GM12878 (cell line): ENCODE measurements around the gene HECTD4. TPM values are rescaled to one million over a fixed set of nuclear protein-coding genes. Genes with fewer than 3 reads are reported as not detected.

Experiments
- ATAC-seq: fragments of 200-7000 bp; cut with Tn5 transposase; 3 replicates; pipeline ENCODE4 v1.9.1; 2020; ENCODE audit warnings: mild to moderate bottlenecking, moderate library complexity
- BruUV-seq: library from RNA; stranded (reverse); fragments of 400-500 nt; replicated peaks from 2 replicates; lab custom pipeline; 2021; lab: Mats Ljungman, UMichigan
- CTCF ChIA-PET: fragments of 300-600 bp; sonication (Branson Sonifier 250); formaldehyde crosslinking; extraction: SDS; loops from one replicate; lab custom pipeline; 2021; ENCODE audit warnings: inconsistent platforms; lab: Yijun Ruan, JAX
- POLR2A ChIA-PET: fragments of 350-600 bp; formaldehyde crosslinking; extraction: SDS; loops from one replicate; lab custom pipeline; 2021; ENCODE audit warnings: inconsistent platforms; lab: Charles Lee
- RAD21 ChIA-PET: fragments of 300-600 bp; sonication (Branson Sonifier 250); formaldehyde crosslinking; loops from one replicate; lab custom pipeline; 2023; ENCODE audit warnings: antibody characterized with exemption; ENCODE audit not compliant: unreplicated experiment; lab: Charles Lee
- SMC1A ChIA-PET: fragments of 300-600 bp; sonication (Branson Sonifier 250); formaldehyde crosslinking; loops from one replicate; lab custom pipeline; 2023; ENCODE audit not compliant: unreplicated experiment, uncharacterized antibody; lab: Charles Lee
- DNase-seq: peaks from one replicate; pipeline ENCODE4 v3.0.0-alpha.2; 2011; ENCODE audit warnings: low read depth, low spot score
- FAIRE-seq: peaks from 3 replicates; lab custom pipeline; 2011; peaks lifted over from hg19 to GRCh38; lab: Jason Lieb, UNC
- H2AFZ ChIP-seq: 2 replicates; pipeline ENCODE4 v1.6.0; 2011; ENCODE audit warnings: low read depth, low read length, control low read depth; ENCODE audit not compliant: control insufficient read depth
- H3K27ac ChIP-seq: 2 replicates; pipeline ENCODE4 v1.5.1; 2011; ENCODE audit warnings: control low read depth; ENCODE audit not compliant: control insufficient read depth, insufficient read depth
- H3K27me3 ChIP-seq, 2 experiments: replicated peaks in 1 of 2; 2 replicates each; pipeline versions ENCODE4 v1.6.0 to v1.6.1; 2011; ENCODE audit warnings: low read length in 1 of 2; ENCODE audit not compliant: control insufficient read depth in 2 of 2, insufficient read depth in 2 of 2
- H3K36me3 ChIP-seq, 2 experiments: 2 replicates each; pipeline ENCODE4 v1.5.1; 2011; ENCODE audit warnings: low read length in 1 of 2; ENCODE audit not compliant: control insufficient read depth in 2 of 2, insufficient read depth in 2 of 2
- H3K4me1 ChIP-seq: 2 replicates; pipeline ENCODE4 v1.6.1; 2011; ENCODE audit warnings: mild to moderate bottlenecking, low read length, moderate library complexity, mixed read lengths; ENCODE audit not compliant: control insufficient read depth, insufficient read depth
- H3K4me2 ChIP-seq: 2 replicates; pipeline ENCODE4 v1.6.0; 2011; ENCODE audit warnings: control low read depth; ENCODE audit not compliant: control insufficient read depth, insufficient read depth
- H3K4me3 ChIP-seq: fragments of 200-600 bp; sonication (generic); 2 replicates; pipeline ENCODE4 v1.5.1; 2016
- H3K79me2 ChIP-seq: 2 replicates; pipeline ENCODE4 v1.6.0; 2011; ENCODE audit warnings: low read length; ENCODE audit not compliant: control insufficient read depth, insufficient read depth
- H3K9ac ChIP-seq: 2 replicates; pipeline ENCODE4 v1.8.0; 2011; ENCODE audit warnings: low read length, control low read depth, mixed read lengths; ENCODE audit not compliant: control insufficient read depth, insufficient read depth
- H3K9me3 ChIP-seq: replicated peaks from 3 replicates; pipeline ENCODE4 v1.5.1; 2011; ENCODE audit warnings: mild to moderate bottlenecking, low read length; ENCODE audit not compliant: control insufficient read depth, insufficient read depth
- H4K20me1 ChIP-seq: 2 replicates; pipeline ENCODE4 v1.6.0; 2011; ENCODE audit not compliant: control insufficient read depth, insufficient read depth
- BACH1 ChIP-seq: fragments of 450-650 bp; IDR thresholded peaks from 2 replicates; pipeline ENCODE4 v1.6.1; 2017; ENCODE audit warnings: mild to moderate bottlenecking, borderline replicate concordance
- BRCA1 ChIP-seq: IDR thresholded peaks from 2 replicates; pipeline ENCODE4 v1.6.1; 2011; ENCODE audit warnings: low read depth, low read length, improper control_type of control experiment
- CHD4 ChIP-seq: fragments of 200-600 bp; sonication (generic); IDR thresholded peaks from 2 replicates; pipeline ENCODE4 v1.6.1; 2016; ENCODE audit warnings: mild to moderate bottlenecking
- ELK1 ChIP-seq: IDR thresholded peaks from 2 replicates; pipeline ENCODE4 v1.6.1; 2012; ENCODE audit warnings: low read depth, low read length, improper control_type of control experiment
- EZH2 ChIP-seq: IDR thresholded peaks from 2 replicates; pipeline ENCODE4 v1.6.1; 2012; ENCODE audit warnings: low read depth, mild to moderate bottlenecking, control low read depth, inconsistent platforms, low read length, borderline replicate concordance; ENCODE audit not compliant: control insufficient read depth
- HCFC1 ChIP-seq: fragments of 150-350 bp; IDR thresholded peaks from 2 replicates; pipeline ENCODE4 v1.6.1; 2014; ENCODE audit warnings: low read length
- KLF5 ChIP-seq: fragments of 450-650 bp; IDR thresholded peaks from 2 replicates; pipeline ENCODE4 v1.6.1; 2014; ENCODE audit warnings: mild to moderate bottlenecking; ENCODE audit not compliant: partially characterized antibody
- NR2C2 ChIP-seq: IDR thresholded peaks from 2 replicates; pipeline ENCODE4 v1.6.1; 2011; ENCODE audit warnings: borderline replicate concordance, low read depth; ENCODE audit not compliant: control insufficient read depth, insufficient read length
- RAD51 ChIP-seq: fragments of 450-650 bp; IDR thresholded peaks from 2 replicates; pipeline ENCODE4 v1.6.1; 2016; ENCODE audit warnings: moderate library complexity, mild to moderate bottlenecking, inconsistent platforms
- TCF3 ChIP-seq: IDR thresholded peaks from 2 replicates; pipeline ENCODE4 v1.6.1; 2012; ENCODE audit warnings: low read depth, mild to moderate bottlenecking, low read length, borderline replicate concordance; ENCODE audit not compliant: insufficient read depth
- USF2 ChIP-seq: IDR thresholded peaks from 2 replicates; pipeline ENCODE4 v1.6.1; 2011; ENCODE audit warnings: low read depth, low read length, improper control_type of control experiment, borderline replicate concordance
- ZBED1 ChIP-seq: IDR thresholded peaks from 2 replicates; pipeline ENCODE4 v1.6.1; 2016; ENCODE audit warnings: borderline replicate concordance
- WGBS: methylation state at CpG from one replicate; pipeline ENCODE4 v1.1.6; 2016; ENCODE audit warnings: low lambda C conversion rate; ENCODE audit not compliant: insufficient replicate concordance, insufficient coverage; ENCODE audit errors: missing lambda C conversion rate; 5-methylcytosine and 5-hydroxymethylcytosine counted together
- in situ Hi-C: fragments of 300-500 bp; cut with MboI; formaldehyde crosslinking; loops from 9 replicates; pipeline ENCODE4 v1.14.3; 2018; ENCODE audit warnings: mixed read lengths
- intact Hi-C: fragments of 100-400 bp; cut with micrococcal nuclease; formaldehyde crosslinking; loops from one replicate; pipeline ENCODE4 v1.14.2; 2022; ENCODE audit not compliant: unreplicated experiment
- polyA plus RNA-seq, 11 experiments: library from polyadenylated mRNA; depleted of rRNA in 4 of 11; unstranded in 6 of 11; stranded (reverse) in 5 of 11; fragments of >200 nt; fragmentation: Nextera tagmentation in 4 of 11; fragmentation: Illumina TruSeq in 1 of 11; extraction: Ambion mirVana in 4 of 11; extraction: Trizol in 1 of 11; gene quantifications; 1 replicate in 1 of 11; 2 replicates in 10 of 11; pipeline versions ENCODE4 v1.2.1 to v1.2.3, GENCODE V29; 2011 to 2016; ENCODE audit warnings: inconsistent platforms in 2 of 11, missing spikeins in 2 of 11, low read depth in 1 of 11
- total RNA-seq, 4 experiments: library from RNA; depleted of rRNA in 3 of 4; stranded (reverse); fragments of >200 nt in 3 of 4; fragmentation: Illumina TruSeq in 1 of 4; extraction: Trizol in 1 of 4; gene quantifications; 2 replicates each; pipeline versions ENCODE4 v1.2.1 to v1.2.3, GENCODE V29; 2013 to 2021

HECTD4 gene
- total and polyA plus RNA-seq, 10 of the 15 experiments (the other 5 are each of a cell fraction or from before 2014, with no cell fraction given), result 5.8 to 43.9 (median 17.9) TPM

- intact Hi-C loops, result no loop called here
- DNase-seq (no peak), ATAC-seq (no peak), FAIRE-seq (no peak)
- WGBS, result 93% methylated on average over 7 of the region's 7 CpGs
- RAD21 ChIA-PET, result no interaction called here
- no TSS peak for BruUV-seq
- POLR2A ChIA-PET, result interaction anchor here (0.5 kb wide), 1 partner anchor 1926 kb away, joined by 4 read pairs; no protein-coding TSS in a partner anchor
- Histone ChIP-seq H3K79me2 (no peaks in the 10 kb centered on the region; the same call in none of the 2 replicates), H3K9ac (no peak overlapping the region), H3K36me3 (no peaks in the 10 kb centered on the region), H3K9me3 (no peaks in the 10 kb centered on the region), H4K20me1 (no peaks in the 10 kb centered on the region), H3K4me2 (no peak overlapping the region), H3K4me1 (no peaks in the 10 kb centered on the region), H3K27ac (no peak overlapping the region), H3K27me3 (no peaks in the 10 kb centered on the region), H3K4me3 (no peak overlapping the region), H2AFZ (no peak overlapping the region)
- CTCF ChIA-PET, result no interaction called here
- SMC1A ChIA-PET, result interaction anchor here (0.6 to 1.3 kb wide), 3 partner anchors 22 to 478 kb away, joined by 3 read pairs; no protein-coding TSS in a partner anchor
- TF ChIP-seq BACH1 (no peak), ZBED1 (no peak), KLF5 (no peak), HCFC1 (no peak), CHD4 (no peak), NR2C2 (no peak), EZH2 (no peak), BRCA1 (no peak), USF2 (no peak), TCF3 (no peak), RAD51 (no peak), ELK1 (no peak)
- in situ Hi-C loops, result no loop called here
These were observed 56.5 kb downstream of the HECTD4 start for GRCh38 chr12:112325622-112326207.
